CD4-positive, alpha-beta T cell treated with Interleukin-15 for 4 hours (primary cell): Measurements from ENCODE around the gene SDCCAG8.

Source experiments
- DNase-seq: peaks from one replicate; pipeline ENCODE4 v3.0.0-alpha.2; 2020; ENCODE audit warnings: low spot score

Gene SDCCAG8

DNA sequence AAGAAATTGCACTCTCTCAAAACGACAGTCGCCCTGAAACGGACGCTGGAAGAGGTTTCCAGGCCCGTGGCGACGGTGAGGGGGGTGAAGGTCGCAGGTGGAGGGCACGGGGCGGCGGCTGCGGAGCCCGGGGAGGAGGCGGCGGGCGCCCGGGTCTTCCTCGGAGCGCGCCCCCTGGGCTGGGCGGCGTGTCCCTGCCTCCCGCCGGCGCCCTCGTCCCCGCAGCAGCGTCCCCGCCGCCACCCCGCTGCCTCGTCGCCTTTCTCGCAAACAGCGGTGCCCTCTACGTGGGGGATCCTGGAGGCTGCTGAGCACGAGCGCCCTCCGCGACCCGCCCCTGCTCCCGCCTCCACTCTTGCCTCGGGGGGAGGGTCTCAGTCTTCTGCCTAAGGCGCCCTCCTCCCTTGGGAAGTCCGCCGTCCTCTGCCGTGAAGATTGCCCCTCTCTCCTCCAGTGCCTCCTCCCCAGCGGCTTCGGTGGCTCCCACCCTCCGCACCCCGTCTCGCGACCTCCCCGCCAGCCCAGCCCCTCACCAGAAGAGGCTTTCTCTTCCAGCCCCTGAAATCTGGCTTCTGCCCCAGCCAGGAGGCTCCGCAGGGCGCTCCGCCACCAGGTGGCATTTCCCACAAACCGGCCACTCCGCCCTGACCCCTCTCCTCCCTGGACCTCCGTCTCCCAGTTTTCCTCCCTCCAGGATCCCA is 227.4 kb downstream of the SDCCAG8 start:
- DNase-seq = no peak

DNA sequence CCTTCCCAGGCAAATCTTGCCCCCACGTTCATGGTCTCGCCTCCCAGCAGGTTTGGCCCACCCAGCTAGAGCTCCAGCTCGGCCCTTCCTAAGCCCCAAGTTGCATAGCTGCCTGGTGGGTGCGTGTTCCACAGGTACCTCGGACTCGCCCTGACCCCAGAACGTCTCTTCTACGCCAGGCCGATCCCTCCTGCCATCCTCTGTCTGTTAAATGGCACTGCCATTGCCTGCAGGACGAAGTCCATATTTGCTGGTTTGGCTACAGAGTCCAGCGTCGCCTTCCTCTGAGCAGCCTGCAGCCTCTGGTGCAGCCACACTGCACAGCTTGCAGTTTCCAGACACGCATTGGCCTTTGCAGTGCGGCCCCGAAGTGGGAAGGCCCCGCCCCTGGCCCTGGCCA is 228.1 kb downstream of the SDCCAG8 start:
- DNase-seq = no peak

DNA sequence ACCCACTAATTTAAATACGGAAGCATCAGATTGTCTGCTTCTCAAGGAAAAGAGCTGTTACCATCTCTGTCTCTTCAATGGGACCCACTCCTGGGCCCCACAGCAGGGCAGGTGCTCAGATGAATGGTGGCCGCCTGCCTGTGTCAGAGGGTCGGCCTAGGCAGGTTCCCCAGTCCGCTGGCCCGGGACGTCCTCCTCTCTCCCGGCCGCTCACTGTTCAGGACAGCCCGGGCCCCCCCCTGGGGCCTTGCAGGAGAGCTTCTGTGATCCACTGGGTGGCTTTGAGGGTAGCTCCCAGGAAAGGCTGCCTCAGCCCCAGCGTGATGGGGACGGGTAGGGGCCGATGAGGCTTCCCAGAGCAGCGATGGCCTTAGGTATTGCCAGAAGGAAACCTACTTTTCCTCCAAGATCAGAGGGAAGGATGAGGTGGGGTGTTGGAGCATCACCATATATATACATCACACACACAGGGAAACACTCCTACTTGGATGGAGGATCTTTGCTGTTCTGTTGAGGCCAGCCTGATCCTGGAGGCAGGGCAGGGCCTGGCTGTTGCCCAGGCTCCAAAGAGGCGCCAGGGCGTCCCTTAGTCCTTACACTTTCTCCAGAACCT is 231.3 kb downstream of the SDCCAG8 start:
- no peak for DNase-seq

DNA sequence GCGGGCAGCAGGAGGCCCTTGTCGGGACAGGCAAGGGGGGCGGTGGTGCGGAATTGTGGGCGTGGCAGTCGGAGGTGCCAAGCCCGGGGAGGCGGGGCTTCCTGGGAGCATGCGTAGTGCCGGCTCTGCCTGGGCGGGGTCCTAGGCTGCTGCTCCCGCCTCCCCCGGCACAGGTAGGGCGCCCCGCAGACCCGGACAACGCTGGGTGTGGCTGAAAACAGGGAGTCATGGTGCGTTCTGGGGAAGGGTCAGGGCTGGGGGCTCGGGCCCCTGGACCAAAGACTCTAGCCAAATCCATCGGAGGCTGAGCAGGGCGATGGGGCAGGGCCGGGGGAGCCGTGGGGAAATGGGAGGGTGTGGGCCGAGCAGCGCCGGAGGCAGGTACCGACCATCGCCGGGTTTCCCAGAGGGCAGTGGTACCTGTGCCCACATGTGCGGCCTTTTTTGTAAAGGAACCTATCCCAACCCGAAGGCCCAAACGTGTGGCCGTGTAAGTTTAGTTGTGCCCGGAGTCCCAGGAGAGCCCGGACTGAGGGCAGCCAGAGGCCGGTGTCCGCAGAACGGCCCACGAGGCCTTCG is 231.9 kb downstream of the SDCCAG8 start:
- no peak for DNase-seq

DNA sequence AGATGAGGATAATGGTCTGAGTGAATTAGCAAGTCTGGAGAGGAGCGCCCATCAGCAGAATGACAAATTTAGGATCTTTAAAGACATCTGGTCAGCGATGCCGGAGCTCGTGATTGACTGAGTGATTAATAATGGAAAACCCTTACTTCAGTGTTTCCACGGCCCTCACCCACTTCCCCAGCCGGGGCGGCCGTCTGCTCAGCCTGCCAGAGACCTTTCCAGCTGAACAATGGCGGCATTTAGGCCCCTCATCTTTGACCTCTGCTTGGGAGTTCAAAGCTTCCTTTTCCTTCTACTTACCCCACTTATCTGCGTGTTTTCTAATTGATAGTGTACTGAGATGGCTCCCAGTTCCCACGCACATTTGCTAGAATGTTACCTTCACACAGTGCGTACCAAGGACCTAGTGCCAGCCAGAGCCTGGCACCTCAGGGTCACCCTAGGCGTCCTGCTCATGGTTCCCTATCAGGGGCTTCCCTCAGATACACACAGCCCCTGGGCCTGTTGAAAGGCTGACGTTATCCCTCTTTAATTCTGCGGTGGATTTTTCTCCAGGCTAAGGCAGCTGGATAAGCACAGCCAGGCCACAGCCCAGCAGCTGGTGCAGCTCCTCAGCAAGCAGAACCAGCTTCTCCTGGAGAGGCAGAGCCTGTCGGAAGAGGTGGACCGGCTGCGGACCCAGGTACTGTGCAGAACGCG is 232.8 kb downstream of the SDCCAG8 start:
- no peak for DNase-seq

DNA sequence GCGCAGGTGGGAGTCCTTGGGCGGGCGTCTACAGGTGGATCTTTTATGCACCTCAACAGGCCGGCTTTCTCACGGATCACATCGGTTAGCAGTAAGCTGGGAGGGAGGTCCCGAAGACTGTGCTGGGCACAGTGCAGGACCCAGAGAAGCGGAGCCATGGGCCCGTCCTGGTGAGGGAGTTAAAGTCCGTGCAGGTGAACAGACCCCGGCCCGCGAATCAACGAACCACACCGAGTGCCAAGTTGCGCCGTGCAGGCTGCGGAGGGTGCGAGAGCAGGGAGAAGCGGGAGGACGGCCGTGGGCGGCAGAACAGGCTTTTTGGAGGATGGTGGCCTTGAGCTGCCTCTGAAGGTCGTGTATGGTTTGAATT is 233.3 kb downstream of the SDCCAG8 start:
- no peak for DNase-seq

DNA sequence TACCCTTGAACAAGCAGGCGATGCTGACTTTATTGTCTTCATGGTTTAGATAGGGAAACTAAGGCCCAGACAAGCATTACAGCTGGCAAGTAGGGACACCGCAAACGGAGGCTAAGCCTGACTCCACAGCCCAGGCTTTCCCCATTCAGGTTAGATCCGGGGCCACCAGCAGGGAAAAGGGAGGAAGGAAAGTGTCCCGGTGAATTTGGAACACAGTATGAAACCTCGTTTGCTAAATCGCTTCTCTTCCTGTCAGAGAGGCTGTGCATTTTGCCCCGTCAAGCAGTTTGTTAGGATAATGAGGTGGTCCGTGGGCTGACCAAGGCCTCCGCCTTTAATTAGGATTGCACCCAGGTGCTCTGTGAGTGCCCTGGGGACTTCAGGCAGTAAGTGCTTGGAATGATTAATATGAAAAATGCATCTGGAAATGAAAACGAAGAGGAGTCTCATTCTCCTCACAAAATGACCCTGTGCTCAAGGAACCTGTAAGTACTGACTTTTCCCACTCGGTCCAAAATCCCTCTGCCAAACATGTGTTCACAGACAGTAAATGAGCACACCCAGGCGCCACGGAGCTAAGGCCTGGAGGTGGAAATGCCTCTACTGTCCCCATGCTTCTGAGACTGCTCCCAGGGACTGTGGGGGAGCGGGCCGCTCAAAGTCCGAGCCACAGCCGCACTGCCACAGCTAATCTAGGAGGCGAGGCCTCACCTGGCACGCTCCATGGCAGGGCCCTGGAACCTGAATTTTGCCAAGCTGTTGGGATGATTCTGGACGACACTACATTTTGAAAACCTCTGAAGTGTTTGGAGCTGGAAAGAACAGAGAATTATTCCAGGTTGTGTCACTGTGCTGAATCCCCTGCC is 234.1 kb downstream of the SDCCAG8 start:
- no peak for DNase-seq

DNA sequence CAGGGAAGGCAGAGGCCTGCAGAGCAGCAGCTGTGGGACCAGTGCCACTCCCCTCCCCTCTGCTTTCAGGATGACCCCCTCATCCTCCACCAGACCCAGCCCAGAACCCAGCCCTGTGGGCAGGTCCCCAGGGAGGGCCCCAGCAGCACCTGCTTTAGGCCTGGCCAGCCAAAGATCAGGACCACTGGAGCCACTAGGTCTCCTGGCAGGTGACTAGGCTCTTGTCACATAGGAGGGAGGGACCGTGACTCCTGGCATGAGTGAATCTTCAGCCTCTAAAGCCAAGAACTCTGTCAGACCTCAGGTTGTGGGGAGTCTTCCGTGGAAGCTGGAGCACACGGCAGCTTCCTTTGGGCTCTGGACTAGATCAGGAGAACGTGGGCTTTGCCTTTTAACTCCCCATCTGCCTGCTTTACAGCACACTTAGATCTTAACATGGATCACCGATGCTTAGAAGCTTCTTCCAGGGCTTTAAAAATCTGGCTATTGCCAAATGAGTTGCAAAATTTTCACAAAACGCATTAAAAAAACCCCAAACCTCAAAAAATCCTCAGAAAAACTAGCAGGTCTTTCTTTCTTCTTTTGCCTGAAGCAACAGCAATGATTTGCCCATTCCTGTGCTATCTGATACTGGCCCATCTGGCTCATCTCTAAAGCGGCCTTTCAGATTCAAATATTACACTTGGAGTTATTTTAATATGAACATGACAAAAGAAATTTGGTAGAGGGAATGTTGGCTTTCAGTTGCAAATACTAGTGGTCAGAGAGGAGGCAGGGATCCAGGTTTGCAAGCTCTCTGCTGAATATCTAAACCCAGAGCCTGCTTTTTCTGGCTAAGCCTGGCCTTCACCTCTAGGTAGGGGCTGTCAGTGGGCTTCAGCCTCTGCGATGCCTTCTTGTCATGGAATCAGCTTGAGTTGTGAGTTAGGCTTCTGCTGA is 235.2 kb downstream of the SDCCAG8 start:
- no peak for DNase-seq

DNA sequence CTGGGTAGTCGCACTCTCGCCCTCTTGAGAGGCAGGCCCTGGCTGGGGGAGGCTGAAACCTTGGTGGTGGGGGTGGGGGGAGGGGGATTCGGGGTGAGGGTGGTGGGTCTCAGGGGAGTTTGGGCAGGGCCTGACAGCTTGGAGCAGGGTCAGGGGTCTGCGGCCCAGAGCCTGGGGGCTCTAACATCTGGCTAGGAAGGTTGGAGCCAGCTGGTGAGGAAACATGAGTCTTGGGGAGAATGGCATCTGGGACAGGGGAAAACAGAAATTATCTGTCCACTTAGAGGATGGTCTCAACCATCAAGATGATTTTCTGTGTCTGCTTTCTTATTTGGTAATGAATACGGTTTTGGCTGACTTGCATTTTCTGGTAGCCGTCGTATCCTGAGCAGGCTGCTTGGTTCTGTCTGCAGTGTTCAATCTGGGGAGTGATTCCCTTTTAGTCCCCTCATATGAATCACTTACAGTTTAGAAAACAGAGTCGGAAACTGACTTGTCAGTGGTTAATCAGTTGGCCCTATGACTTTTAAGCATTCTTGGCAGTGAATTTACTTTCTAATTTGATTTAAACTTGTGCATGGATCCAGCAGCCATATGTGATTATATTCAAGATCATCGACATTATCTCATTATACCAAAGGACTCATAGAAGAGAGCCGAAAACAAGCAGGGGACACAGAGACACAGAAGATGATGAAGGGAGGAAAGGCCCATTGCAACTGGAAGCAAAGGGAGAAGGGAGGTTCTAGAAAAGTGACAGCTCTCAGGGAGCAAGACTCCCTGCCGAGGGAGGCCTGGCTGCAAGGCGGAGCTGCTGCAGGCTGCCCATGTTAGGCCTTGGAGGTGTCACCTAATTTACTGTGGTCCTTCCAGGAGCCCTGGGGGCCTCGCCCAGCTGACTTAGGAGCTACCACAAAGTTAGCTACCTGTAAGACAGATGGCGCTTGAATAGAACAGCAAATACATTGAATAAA is 237.6 kb downstream of the SDCCAG8 start:
- no peak for DNase-seq

DNA sequence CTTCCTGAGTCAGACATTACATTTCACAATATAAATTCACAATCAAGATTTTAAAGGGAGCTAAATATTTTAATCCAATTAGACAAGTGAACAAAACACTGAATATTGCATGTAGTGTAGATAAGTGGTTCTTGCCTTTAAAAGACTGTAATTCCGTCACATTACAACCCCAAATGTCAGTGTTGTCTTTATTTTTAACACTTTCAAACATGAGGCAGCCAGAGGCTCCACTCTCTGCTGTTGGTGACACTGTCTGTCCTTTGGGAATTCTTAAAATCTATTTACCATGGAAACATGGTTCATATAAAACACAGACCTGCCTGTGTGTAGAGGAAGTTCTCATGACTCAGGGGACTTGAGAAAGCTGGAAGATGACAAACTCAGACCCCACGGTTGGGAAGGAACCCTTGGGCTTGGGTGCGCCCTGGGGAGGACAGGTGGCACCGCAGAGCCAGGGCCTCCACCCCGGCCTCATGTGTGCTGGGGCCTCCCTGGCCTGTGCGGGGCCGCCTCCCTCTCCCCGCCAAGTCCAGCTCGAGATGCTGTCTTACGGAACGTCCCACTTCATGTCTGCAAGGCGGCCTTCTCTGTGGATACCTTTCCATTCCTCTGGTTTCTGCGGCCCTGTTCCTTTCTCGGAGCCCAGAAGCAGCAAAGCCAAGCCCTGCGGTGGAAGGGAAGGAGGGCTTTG is 239.0 kb downstream of the SDCCAG8 start:
- DNase-seq = no peak

DNA sequence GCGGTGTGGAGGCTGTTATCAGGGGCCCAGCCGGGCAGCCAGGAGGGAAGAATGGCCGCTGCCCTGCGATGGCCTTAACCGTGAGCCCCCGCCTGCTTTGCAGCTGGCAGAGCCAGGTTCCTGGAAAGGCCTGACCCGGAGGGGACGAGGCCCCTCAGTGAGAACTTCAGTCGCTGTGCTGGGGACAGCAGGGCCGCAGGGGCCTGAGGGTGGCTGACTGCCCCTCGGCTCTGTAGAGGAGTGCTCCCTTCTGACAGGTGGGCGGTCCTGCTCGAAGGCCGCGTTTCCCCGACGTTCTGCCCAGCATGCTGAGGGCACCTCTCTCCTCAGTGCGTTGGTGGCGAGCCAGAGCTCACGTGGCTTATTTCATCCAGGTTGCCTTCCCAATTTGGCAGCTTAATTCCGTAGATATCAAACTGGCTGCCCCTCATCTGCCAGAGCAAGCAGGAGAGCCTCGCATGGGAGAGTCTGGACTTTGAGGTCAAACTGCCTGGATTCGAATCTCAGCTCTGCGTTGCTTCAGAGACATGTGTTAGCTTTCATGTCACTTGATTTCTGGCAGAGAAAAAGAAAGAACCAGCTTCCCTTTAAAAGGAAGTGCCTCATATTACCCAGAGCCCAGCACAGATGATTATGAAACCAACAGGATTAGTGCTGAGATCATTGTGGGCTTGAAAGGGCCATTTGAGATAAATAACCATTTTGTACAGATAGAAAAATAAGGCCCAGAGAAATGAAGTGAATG is 239.8 kb downstream of the SDCCAG8 start:
- DNase-seq = no peak

DNA sequence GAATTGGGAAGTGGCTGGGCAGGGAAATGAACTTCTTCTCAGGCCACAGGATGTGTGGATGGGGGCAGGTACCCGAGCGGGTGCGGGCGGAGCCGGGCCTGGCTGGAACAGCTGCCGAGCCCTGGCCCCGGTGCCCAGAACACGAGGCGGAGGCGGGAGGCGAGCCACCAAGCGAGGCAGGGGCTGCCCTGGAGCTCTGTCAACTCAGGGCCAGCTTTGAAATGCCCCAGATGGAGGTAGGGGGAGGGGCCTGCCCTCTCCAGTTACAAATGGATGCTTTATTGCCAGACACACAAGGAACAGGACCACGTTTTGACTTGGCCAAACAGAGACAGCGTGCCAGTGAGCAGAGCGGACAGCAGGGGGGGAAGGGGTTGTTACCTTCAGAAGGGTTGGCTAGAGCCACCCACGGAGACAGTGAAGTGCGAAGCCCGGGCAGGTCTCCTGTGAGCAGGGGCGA is 240.4 kb downstream of the SDCCAG8 start:
- DNase-seq = no peak

DNA sequence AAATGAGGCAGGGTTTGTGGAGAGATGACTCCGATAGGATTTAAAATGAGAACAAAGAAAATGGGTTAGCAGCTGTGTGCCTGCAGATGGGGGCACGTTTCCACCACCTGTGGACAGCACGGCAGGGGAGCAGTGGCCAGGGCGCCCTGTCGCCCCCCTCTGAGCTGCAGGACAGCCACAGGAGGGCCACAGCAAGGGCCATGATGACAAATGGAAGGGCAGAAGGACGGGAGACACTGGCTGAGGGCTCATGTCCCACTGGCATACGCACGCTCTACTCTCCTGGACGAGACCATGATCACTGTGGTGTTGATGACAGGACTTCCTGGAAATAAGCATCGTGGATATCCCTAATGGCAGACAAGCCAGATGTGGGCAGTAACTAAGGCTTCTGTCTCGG is 241.0 kb downstream of the SDCCAG8 start:
- no peak for DNase-seq

DNA sequence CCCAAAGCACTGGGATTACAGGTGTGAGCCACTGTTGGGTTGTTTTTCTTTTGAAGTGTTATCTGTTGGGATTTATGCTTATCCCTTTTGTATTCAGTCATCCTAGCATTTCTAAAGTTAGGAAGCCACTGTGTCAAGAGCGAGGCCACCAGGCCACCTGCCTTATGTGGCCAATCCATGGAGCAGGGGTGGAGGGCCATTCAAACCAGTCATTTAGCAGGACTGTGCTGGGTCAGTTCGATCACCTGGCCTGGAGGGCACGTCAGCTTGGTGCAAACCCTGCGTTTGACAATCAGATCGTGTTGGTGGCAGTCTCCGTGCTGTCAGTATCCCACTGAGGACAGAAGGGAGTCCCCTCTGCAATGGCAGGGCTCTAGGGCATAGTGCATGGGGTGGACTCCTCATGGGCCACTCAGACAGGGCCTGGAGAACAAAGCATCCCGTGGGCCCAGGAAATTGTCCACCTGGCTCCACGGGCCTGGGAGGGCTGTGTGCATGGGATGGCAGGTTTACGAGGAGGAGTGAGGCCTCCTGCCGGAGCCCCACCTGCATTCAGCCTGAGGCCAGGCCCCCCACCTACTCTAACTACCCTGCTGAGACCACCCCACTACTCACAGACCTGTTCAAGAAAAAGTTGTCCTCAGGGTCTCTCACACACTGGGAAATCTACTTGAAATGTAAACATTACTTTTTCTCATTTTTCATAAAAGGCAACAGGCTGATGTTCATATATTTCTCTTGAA is 242.3 kb downstream of the SDCCAG8 start:
- DNase-seq = no peak

DNA sequence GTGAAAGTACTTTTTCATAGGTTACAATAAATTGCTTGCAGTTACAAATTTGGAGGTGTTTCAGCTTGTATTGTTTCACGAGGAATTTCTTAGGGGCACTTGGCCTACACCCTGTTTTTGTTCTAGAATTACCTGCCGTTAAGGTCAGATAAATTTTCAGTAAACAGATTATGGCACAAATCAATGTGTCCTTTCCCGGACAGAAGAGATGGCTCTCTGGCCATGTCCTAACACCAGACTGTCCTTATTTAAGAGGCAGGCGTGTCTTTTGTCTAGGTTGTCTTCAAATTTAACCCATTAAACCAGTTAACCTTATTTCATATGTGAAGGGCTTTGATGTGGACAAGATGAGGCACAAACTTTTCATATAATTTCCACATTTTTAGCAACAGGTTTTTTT is 243.4 kb downstream of the SDCCAG8 start:
- DNase-seq = no peak

DNA sequence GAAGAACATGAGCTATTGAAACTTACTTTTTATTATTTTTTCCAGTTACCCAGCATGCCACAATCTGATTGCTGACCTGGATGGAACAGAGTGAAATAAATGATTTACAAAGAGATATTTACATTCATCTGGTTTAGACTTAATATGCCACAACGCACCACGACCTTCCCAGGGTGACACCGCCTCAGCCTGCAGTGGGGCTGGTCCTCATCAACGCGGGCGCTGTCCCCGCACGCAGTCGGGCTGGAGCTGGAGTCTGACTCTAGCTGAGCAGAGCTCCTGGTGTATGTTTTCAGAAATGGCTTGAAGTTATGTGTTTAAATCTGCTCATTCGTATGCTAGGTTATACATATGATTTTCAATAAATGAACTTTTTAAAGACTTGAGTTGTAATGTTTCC is 243.9 kb downstream of the SDCCAG8 start:
- no peak for DNase-seq

DNA sequence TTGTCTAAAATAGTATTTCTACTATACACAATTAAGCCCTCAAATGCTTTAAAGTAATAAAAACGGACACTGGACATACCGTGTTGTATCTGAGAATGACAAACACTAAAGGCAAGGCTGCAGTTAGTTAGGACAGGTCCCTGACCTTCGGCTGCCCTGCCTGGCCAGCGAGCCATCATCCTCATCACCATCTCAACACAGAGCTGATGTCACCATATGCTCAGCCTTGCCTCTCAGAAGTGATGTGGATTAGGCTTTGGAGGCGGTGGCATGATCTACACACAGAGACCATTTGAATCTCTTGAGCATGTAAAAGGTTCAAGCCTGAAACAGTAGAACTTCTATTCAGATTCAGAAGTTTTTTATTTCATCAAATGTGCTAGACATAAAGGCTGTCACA is 244.7 kb downstream of the SDCCAG8 start:
- DNase-seq = no peak

DNA sequence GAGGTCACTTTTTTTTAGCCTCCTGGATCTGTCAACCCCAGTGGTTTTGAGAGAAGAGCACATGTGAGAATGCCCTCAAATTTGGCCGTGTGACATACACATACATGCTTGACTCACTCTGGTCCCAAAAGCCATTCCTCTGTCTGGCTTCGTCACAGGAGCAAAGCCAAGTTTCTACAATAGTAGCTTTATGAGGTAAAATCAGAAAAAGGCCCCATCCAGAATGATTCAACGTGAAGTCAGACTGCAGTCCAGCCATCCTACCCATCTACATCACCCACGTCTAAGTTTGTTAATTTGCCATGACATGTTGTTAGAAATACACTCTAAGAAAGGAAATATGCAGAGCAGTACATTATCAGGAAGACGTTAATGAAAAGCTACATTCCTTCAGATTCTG is 245.2 kb downstream of the SDCCAG8 start:
- no peak for DNase-seq
